Chondrocyte (in vitro differentiated cells): ENCODE data around the gene TNNT2. TPM values are rescaled to one million over a fixed set of nuclear protein-coding genes. Genes with fewer than 3 reads are reported as not detected.

ENCODE experiments used
- DNase-seq: peaks from one replicate; pipeline ENCODE4 v3.0.0; 2021; ENCODE audit warnings: mixed read lengths, low spot score
- H3K27ac Mint-ChIP-seq: one replicate; pipeline ENCODE4 v1.8.0; 2021; ENCODE audit warnings: mild to moderate bottlenecking, moderate library complexity, mixed read lengths; ENCODE audit not compliant: unreplicated experiment
- H3K27me3 Mint-ChIP-seq: 2 replicates; pipeline ENCODE4 v1.8.0; 2021; ENCODE audit warnings: low read depth, mixed read lengths
- H3K36me3 Mint-ChIP-seq: 2 replicates; pipeline ENCODE4 v1.8.0; 2021; ENCODE audit warnings: low read depth, mixed read lengths
- H3K4me1 Mint-ChIP-seq: 2 replicates; pipeline ENCODE4 v1.8.0; 2021; ENCODE audit warnings: low read depth, mild to moderate bottlenecking, mixed read lengths
- H3K4me3 Mint-ChIP-seq: one replicate; pipeline ENCODE4 v1.8.0; 2021; ENCODE audit warnings: mild to moderate bottlenecking, moderate library complexity, mixed read lengths; ENCODE audit not compliant: unreplicated experiment
- H3K9me3 Mint-ChIP-seq: 2 replicates; pipeline ENCODE4 v1.8.0; 2021; ENCODE audit warnings: low read depth, mixed read lengths
- total RNA-seq: library from RNA; stranded (reverse); gene quantifications from 3 replicates; pipeline ENCODE4 v1.2.1, GENCODE V29; 2021
- TF ChIP-seq, protein P1 (sequence below): fragments of 200-600 bp; sonication (generic); IDR thresholded peaks from 2 replicates; pipeline ENCODE4 v1.5.0; 2021; ENCODE audit warnings: antibody characterized with exemption, mild to moderate bottlenecking, moderate library complexity

Gene TNNT2
- total RNA-seq, 1 donor from 2014 or later, result 21.6 TPM

DNA sequence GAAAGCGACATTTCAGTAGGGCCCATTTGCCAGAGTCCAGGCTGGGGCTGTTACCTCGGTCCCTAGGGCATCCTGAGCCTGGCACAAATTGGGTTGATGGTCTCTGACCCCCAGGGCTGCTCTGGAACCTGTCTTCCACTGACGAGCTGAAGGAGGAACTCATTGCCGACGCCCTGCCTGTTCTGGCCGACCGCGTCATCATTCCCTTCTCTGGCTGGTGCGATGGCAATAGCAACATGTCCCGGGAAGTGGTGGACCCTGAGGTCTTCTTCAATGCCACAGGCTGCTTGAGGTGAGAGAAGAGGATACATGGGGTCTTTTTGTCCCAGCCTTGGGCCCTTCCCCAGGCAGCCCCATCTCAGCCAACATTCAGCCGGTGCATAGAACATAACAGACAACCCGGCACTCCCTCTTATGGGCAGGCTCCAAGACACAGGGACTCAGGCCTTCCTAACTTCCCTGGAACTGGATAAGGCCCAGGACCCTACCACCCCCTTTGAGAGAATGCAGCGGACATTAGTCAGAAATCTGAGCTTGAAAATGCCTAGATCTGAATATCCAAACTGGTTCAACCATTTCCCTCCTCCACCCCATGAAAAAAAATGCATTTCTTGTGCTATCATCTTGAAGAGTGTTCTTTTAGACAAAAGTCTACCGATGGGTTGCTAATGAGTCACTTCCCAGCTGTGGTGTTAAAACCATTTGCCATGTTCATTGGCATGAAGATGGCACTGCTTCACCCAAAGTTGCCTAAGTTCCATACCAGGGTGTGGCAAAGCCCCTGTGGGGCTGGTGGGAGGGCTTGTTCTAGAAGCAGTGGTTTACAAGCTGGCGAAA, 58.8 kb downstream of the TNNT2 start:
- H3K27ac Mint-ChIP-seq, result no peak overlapping the region
- H3K4me3 Mint-ChIP-seq, result no peak overlapping the region

DNA sequence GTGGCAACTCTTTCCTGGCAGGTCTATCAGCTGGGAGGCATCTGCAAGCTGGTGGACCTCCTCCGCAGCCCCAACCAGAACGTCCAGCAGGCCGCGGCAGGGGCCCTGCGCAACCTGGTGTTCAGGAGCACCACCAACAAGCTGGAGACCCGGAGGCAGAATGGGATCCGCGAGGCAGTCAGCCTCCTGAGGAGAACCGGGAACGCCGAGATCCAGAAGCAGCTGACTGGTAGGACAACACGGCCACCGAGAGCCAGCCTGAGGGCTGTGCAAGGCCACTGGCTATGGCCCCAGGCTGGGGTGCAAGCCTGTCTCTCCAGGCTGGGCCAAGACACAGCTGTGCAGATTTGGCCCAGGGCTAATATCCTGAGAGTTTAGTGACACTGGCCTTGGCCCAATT, 59.9 kb downstream of the TNNT2 start:
- TF ChIP-seq, protein P1, sequence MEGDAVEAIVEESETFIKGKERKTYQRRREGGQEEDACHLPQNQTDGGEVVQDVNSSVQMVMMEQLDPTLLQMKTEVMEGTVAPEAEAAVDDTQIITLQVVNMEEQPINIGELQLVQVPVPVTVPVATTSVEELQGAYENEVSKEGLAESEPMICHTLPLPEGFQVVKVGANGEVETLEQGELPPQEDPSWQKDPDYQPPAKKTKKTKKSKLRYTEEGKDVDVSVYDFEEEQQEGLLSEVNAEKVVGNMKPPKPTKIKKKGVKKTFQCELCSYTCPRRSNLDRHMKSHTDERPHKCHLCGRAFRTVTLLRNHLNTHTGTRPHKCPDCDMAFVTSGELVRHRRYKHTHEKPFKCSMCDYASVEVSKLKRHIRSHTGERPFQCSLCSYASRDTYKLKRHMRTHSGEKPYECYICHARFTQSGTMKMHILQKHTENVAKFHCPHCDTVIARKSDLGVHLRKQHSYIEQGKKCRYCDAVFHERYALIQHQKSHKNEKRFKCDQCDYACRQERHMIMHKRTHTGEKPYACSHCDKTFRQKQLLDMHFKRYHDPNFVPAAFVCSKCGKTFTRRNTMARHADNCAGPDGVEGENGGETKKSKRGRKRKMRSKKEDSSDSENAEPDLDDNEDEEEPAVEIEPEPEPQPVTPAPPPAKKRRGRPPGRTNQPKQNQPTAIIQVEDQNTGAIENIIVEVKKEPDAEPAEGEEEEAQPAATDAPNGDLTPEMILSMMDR, result no peak
- peaks cover 7% of the 10 kb centered on the region for H3K36me3 Mint-ChIP-seq
- peak; percentile 85 for DNase-seq
- no peaks in the 10 kb centered on the region for H3K4me1 Mint-ChIP-seq
- H3K27me3 Mint-ChIP-seq, result peaks cover 9% of the 10 kb centered on the region
- no peak overlapping the region for H3K4me3 Mint-ChIP-seq
- H3K9me3 Mint-ChIP-seq, result no peaks in the 10 kb centered on the region
- H3K27ac Mint-ChIP-seq, result no peak overlapping the region

More for the DNA sequence above, 58.8 kb downstream of the TNNT2 start:
- Mint-ChIP-seq H3K9me3 (no peaks in the 10 kb centered on the region), H3K27me3 (peaks cover 9% of the 10 kb centered on the region), H3K36me3 (peaks cover 7% of the 10 kb centered on the region), H3K4me1 (no peaks in the 10 kb centered on the region)
- TF ChIP-seq, protein P1, result no peak
- peak; percentile 51 for DNase-seq

DNA sequence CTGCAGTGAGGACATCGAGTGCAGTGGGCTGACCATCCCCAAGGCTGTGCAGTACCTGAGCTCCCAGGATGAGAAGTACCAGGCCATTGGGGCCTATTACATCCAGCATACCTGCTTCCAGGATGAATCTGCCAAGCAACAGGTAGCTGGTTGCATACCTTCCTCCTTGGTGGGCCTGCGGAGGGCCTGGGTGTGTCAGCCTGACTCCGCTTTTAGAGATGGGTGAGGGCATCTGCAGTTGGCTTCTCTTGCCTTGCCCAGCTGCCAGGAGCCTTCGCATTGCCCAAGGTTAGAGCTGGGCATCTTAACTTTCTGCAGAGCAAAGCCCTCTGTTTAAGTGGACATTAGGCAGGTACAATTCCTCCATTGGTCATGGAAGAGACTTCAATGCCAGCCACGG, 60.9 kb downstream of the TNNT2 start:
- Mint-ChIP-seq H3K36me3 (peaks cover 7% of the 10 kb centered on the region), H3K9me3 (no peaks in the 10 kb centered on the region), H3K4me3 (no peak overlapping the region), H3K27me3 (peaks cover 9% of the 10 kb centered on the region), H3K27ac (no peak overlapping the region), H3K4me1 (peaks cover 6% of the 10 kb centered on the region)
- TF ChIP-seq, protein P1, result no peak
- peak; percentile 40 for DNase-seq

DNA sequence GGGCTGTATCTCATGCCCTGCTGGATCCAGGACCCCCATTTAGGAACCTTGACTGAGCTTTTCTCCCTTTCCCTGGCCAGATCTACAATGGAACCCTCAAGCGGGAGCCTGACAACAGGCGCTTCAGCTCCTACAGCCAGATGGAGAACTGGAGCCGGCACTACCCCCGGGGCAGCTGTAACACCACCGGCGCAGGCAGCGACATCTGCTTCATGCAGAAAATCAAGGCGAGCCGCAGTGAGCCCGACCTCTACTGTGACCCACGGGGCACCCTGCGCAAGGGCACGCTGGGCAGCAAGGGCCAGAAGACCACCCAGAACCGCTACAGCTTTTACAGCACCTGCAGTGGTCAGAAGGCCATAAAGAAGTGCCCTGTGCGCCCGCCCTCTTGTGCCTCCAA, 64.4 kb downstream of the TNNT2 start:
- H3K9me3 Mint-ChIP-seq, result no peaks in the 10 kb centered on the region
- TF ChIP-seq, protein P1, result no peak
- DNase-seq, result peak; percentile 67
- peaks cover 7% of the 10 kb centered on the region for H3K36me3 Mint-ChIP-seq
- peaks cover 40% of the 10 kb centered on the region for H3K4me1 Mint-ChIP-seq
- H3K4me3 Mint-ChIP-seq, result no peak overlapping the region
- no peak overlapping the region for H3K27ac Mint-ChIP-seq
- peaks cover 9% of the 10 kb centered on the region for H3K27me3 Mint-ChIP-seq

DNA sequence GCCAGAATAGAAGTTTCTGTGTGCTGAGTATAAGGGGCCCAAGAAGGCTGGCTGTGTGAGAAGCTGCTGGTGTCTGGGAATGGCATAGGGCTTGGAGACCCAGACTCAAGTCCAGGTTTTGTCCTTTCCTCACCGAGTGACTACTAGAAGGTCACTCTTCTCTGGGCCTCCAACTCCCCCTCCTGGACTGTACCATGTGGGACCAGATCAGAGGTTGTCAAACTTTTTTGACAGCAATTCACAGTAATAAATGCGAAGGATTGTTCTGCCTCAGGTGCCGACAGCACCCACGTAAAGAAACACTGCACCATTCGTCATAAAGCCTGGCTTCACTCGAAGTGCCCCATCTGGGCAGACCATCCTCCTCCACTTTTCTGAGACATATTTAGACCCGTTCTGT, 65.2 kb downstream of the TNNT2 start:
- H3K4me3 Mint-ChIP-seq, result no peak overlapping the region
- H3K9me3 Mint-ChIP-seq, result no peaks in the 10 kb centered on the region
- H3K27ac Mint-ChIP-seq, result no peak overlapping the region
- TF ChIP-seq, protein P1, result no peak
- H3K36me3 Mint-ChIP-seq, result peaks cover 4% of the 10 kb centered on the region
- peaks cover 48% of the 10 kb centered on the region for H3K4me1 Mint-ChIP-seq
- peaks cover 9% of the 10 kb centered on the region for H3K27me3 Mint-ChIP-seq
- DNase-seq, result no peak
